Myometrial cell (primary cell): Measurements from ENCODE around the gene ICAM4. TPM values are rescaled to one million over a fixed set of nuclear protein-coding genes. Genes with fewer than 3 reads are reported as not detected.

Source experiments
- total RNA-seq: library from RNA; depleted of rRNA; stranded (reverse); fragments of >200 nt; gene quantifications from 2 replicates; pipeline ENCODE4 v1.2.3, GENCODE V29; 2015

The ICAM4 gene
- total RNA-seq: 1.6 and 4.0 TPM in 2 replicates

GRCh38 chr19:10286803-10287737 lies at the start of gene ICAM4:
Gene ICAM4 (plus strand): TSS chr19:10286955. CDS start chr19:10287013, 58 bp downstream.

GRCh38 chr19:10251792-10252694 lies 34.7 kb upstream of the ICAM4 start, which contains the start of gene MRPL4:
Gene MRPL4 (plus strand): TSS chr19:10252214. CDS start chr19:10252254, 40 bp downstream.

GRCh38 chr19:10270616-10271394 lies 15.9 kb upstream of the ICAM4 start, which contains the start of gene ICAM1:
Gene ICAM1 (plus strand): TSS chr19:10271120. CDS start chr19:10271160, 40 bp downstream.

GRCh38 chr19:10289836-10290356 lies 3.1 kb downstream of the ICAM4 start, which contains the start of gene ICAM5:
Gene ICAM5 (plus strand): TSS chr19:10289952. CDS start chr19:10290044, 92 bp downstream.

GRCh38 chr19:10309423-10309822 lies 22.7 kb downstream of the ICAM4 start, which contains the start of gene ZGLP1:
Gene ZGLP1 (minus strand): TSS chr19:10309815.

GRCh38 chr19:10315335-10316214 lies 28.8 kb downstream of the ICAM4 start, which contains the start of gene FDX2:
Gene FDX2 (minus strand): TSS chr19:10316015. CDS start chr19:10315996, 19 bp downstream.

GRCh38 chr19:10332965-10333757 lies 46.4 kb downstream of the ICAM4 start, which contains the start of gene RAVER1:
Gene RAVER1 (minus strand): TSS chr19:10333529. CDS start chr19:10333507, 22 bp downstream.

Other genes with a start within 250 kb of the ICAM4 start
- 12.1 and 15.3 TPM in 2 replicates for gene SHFL, start 200.6 kb upstream of the ICAM4 start, total RNA-seq
- not detected in 2 replicates for gene ANGPTL6, start 184.3 kb upstream of the ICAM4 start, total RNA-seq
- gene PPAN, start 180.6 kb upstream of the ICAM4 start, total RNA-seq: 26.5 and 30.5 TPM in 2 replicates
- gene P2RY11, start 175.3 kb upstream of the ICAM4 start, total RNA-seq: under 0.01 and 4.6 TPM in 2 replicates
- gene EIF3G, start 167.1 kb upstream of the ICAM4 start, total RNA-seq: 299 and 319 TPM in 2 replicates
- gene DNMT1, start 92.0 kb upstream of the ICAM4 start, total RNA-seq: 81.2 and 82.7 TPM in 2 replicates
- 8.1 and 8.5 TPM in 2 replicates for gene S1PR2, start 55.6 kb upstream of the ICAM4 start, total RNA-seq
- gene MRPL4, start 34.7 kb upstream of the ICAM4 start, total RNA-seq: 140 and 145 TPM in 2 replicates
- gene ICAM1, start 15.8 kb upstream of the ICAM4 start, total RNA-seq: 45.0 and 59.4 TPM in 2 replicates
- 4.3 and 8.4 TPM in 2 replicates for gene ICAM5, start 3.0 kb downstream of the ICAM4 start, total RNA-seq
- 0.53 and 0.58 TPM in 2 replicates for gene ZGLP1, start 22.9 kb downstream of the ICAM4 start, total RNA-seq
- gene FDX2, start 29.1 kb downstream of the ICAM4 start, total RNA-seq: 31.7 and 53.9 TPM in 2 replicates
- 22.0 and 23.4 TPM in 2 replicates for gene RAVER1, start 46.6 kb downstream of the ICAM4 start, total RNA-seq
- gene ICAM3, start 52.7 kb downstream of the ICAM4 start, total RNA-seq: 12.1 and 33.2 TPM in 2 replicates
- gene TYK2, start 93.6 kb downstream of the ICAM4 start, total RNA-seq: 96.1 and 133 TPM in 2 replicates
- gene CDC37, start 116.6 kb downstream of the ICAM4 start, total RNA-seq: 278 and 292 TPM in 2 replicates
- gene PDE4A, start 133.6 kb downstream of the ICAM4 start, total RNA-seq: 4.3 and 5.8 TPM in 2 replicates
- gene KEAP1, start 216.4 kb downstream of the ICAM4 start, total RNA-seq: 63.4 and 75.1 TPM in 2 replicates
- not detected in 2 replicates for gene S1PR5, start 230.5 kb downstream of the ICAM4 start, total RNA-seq